K562 (cell line): ENCODE data around the gene PLEKHG4B.

Experiments
- HNRNPLL ChIP-seq: fragments of 200-400 bp; formaldehyde crosslinking; IDR thresholded peaks from 2 replicates; pipeline ENCODE4 v1.6.1; 2017; ENCODE audit warnings: low read length, low read depth, mild to moderate bottlenecking; ENCODE audit not compliant: poor library complexity, severe bottlenecking
- MXI1 ChIP-seq: IDR thresholded peaks from 2 replicates; pipeline ENCODE4 v1.6.1; 2011; ENCODE audit warnings: low read depth, mild to moderate bottlenecking, improper control_type of control experiment, low read length
- ZNF121 ChIP-seq: sonication (generic); formaldehyde crosslinking; conservative IDR thresholded peaks from 2 replicates; pipeline ENCODE4 v1.8.0; 2022; ENCODE audit warnings: missing genetic modification reagents
- TF ChIP-seq, protein P1 (sequence below): IDR thresholded peaks from 3 replicates; pipeline ENCODE4 v1.6.1; 2011; ENCODE audit warnings: borderline replicate concordance, mild to moderate bottlenecking; ENCODE audit not compliant: insufficient read length, insufficient read depth

DNA sequence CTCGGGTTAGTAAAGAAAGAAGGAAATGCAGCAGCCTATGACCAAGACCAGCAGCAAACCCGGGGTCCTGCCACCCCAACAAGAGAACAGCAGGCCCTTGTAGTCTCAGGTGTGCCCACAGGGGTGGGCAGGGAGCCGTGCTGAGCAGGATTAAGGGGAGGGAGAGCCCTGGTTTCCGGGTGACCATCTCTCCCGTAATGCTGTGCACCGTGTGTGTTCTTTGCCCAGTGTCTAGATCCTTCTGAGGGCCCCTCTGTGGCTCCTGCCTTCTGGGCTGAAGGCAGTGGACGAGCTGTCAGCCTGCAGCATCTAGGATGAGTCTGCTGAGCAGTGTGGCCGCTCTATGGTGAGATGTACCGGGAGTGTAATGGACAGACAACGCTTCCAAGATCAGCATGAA lies 12.7 kb upstream of the PLEKHG4B start:
- TF ChIP-seq HNRNPLL (no peak), MXI1 (no peak), ZNF121 (CRISPR knock-in tag) (no peak)
- TF ChIP-seq, protein P1, sequence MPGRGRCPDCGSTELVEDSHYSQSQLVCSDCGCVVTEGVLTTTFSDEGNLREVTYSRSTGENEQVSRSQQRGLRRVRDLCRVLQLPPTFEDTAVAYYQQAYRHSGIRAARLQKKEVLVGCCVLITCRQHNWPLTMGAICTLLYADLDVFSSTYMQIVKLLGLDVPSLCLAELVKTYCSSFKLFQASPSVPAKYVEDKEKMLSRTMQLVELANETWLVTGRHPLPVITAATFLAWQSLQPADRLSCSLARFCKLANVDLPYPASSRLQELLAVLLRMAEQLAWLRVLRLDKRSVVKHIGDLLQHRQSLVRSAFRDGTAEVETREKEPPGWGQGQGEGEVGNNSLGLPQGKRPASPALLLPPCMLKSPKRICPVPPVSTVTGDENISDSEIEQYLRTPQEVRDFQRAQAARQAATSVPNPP: no peak
